ENCODE results near the gene CYP2B6.
"Not testable (repeated sequence)": the region's sequence is repeated elsewhere in the genome, so short reads cannot be mapped to it uniquely, and the experiment has no call there.

DNA sequence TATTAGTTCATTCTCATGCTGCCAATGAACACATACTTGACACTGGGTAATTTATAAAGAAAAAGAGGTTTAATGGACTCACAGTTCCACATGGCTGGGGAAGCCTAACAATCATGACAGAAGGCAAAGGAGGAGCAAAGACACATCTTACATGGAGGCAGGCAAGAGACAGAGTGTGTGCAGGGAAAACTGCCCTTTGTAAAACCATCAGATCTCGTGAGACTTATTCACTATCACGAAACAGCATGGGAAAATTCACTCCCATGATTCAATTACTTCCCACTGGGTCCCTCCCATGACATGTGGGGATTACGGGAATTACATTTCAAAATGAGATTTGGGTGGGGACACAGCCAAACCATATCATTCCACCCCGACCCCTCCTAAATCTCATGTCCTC, 11.3 kb upstream of the CYP2B6 start:
- TF ChIP-seq, protein P1, sequence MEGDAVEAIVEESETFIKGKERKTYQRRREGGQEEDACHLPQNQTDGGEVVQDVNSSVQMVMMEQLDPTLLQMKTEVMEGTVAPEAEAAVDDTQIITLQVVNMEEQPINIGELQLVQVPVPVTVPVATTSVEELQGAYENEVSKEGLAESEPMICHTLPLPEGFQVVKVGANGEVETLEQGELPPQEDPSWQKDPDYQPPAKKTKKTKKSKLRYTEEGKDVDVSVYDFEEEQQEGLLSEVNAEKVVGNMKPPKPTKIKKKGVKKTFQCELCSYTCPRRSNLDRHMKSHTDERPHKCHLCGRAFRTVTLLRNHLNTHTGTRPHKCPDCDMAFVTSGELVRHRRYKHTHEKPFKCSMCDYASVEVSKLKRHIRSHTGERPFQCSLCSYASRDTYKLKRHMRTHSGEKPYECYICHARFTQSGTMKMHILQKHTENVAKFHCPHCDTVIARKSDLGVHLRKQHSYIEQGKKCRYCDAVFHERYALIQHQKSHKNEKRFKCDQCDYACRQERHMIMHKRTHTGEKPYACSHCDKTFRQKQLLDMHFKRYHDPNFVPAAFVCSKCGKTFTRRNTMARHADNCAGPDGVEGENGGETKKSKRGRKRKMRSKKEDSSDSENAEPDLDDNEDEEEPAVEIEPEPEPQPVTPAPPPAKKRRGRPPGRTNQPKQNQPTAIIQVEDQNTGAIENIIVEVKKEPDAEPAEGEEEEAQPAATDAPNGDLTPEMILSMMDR (IDR thresholded peaks at IDR 0.05) = not testable (repeated sequence)
- not testable (repeated sequence) for TF ChIP-seq POLR2AphosphoS5, POLR2A, EP300 (IDR thresholded peaks at IDR 0.05)

Measured in sigmoid colon (tissue), 4 donors.